ENCODE results near the gene CCDC149. TPM values are rescaled to one million over a fixed set of nuclear protein-coding genes. Genes with fewer than 3 reads are reported as not detected.

The CCDC149 gene
- polyA plus RNA-seq, 2 of the 4 experiments (the other 2 are of a cell fraction), result 1.4 to 2.8 TPM

DNA sequence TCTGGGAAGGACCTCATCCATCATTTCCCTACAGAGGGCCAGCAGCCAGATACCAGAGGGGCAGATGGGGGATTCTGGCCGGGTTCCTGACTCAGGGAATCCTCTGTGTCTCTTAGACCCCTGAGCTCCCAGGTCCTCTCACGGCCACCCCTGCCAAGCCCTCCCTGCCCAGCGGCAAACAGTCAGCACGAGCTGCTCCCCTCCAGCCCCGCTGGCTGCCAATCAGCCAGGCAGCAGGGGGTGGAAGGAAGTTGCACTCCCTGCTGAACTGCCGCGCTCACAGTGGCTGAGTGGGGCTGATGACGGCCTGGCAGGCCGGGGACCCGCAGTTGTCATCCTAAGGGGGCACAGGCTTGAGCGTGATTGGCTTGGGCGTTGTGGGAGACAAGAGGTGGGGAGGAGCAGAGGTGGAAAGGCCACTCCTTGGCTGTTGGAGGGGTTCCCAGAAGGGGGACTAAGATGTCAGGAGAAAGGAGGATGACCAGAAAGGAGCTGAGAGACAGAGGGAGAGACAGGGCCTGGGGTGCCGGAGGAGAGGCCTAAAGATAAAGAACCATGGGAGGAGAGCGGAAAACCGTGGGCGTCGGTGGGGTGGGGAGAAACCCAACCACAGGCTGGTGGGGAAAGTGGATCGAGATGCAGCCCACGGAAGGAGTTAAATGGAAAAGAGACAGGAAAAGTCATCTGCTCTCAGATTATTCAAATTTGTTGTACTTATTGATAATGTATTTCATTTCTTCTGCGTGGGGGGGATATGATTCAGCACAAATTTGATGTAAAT, 4.4 kb upstream of the CCDC149 start:
- ChIA-PET CTCF (no interaction called here), POLR2A (no interaction called here)
- Histone ChIP-seq H3K4me3 (no peak overlapping the region), H3K4me1 (no peaks in the 10 kb centered on the region), H3K27ac (no peak overlapping the region), H3K4me2 (no peak overlapping the region), H3K9me3 (0 out of 3 replicates have a peak, but pooled peaks cover 4% of the 10 kb centered on the region)
- no peak for DNase-seq (ENCODE audit: low read depth in 1 of 2, low spot score in 1 of 2)
- FAIRE-seq, result no peak
- WGBS (ENCODE audit: missing lambda C conversion rate), result 67% methylated on average over 14 of the region's 20 CpGs
- ATAC-seq, result no peak
- TF ChIP-seq POLR2A (IDR thresholded peaks at IDR 0.05; ENCODE audit: low read length), result no peak
- no peak for TF ChIP-seq CHD4 (IDR thresholded peaks at IDR 0.05; ENCODE audit: borderline replicate concordance)

DNA sequence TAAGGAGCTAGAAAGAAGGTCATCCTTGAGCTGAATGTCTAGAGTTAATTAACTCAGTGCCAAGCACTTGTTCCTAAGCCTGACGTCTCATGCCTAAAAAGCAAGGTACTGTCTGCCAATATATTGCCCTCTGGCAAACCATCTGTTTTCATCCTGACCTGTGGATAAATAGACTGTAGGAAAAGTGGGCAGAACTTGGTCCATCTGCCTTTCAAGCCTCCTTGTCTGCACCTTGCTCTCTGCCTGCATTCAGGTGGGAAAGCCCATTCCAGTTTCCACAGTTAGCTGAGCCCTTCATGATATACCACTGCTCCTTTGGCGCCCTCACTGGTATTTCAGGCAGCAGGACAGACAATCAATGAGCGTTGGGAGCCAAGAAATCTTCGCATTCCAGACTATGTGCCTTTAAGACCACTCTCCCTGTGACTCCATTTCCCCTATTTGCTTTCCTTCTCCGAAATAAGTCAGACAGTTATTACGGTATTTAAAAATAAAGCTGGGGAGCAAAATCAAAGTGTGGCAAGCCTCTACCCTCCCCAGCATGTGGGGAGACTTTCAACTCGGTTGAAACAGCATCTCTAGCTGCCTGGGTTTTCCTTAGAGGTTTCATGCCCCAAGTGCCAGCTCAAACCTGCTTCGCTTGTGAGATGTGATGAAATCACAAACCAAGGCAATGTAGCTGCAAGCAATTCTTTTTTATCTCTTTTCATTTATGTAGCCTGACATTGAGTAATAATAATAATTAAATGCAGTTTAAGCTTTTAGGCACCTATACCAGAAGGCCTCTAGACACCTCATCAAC, 2.5 kb upstream of the CCDC149 start:
- no peak for DNase-seq (ENCODE audit: low read depth in 1 of 2, low spot score in 1 of 2)
- Histone ChIP-seq H3K4me1 (no peaks in the 10 kb centered on the region), H3K9me3 (0 out of 3 replicates have a peak, but pooled peaks cover 2% of the 10 kb centered on the region), H3K4me2 (no peak overlapping the region), H3K4me3 (no peak overlapping the region), H3K27ac (no peak overlapping the region)
- POLR2A ChIA-PET, result no interaction called here
- no peak for ATAC-seq
- CTCF ChIA-PET, result interaction anchor here (1.0 to 1.5 kb wide), 2 partner anchors 12 to 64 kb away, joined by 3 to 4 read pairs; no protein-coding TSS in a partner anchor
- WGBS (ENCODE audit: missing lambda C conversion rate), result 51% methylated on average over 8 of the region's 8 CpGs
- TF ChIP-seq, protein P1, sequence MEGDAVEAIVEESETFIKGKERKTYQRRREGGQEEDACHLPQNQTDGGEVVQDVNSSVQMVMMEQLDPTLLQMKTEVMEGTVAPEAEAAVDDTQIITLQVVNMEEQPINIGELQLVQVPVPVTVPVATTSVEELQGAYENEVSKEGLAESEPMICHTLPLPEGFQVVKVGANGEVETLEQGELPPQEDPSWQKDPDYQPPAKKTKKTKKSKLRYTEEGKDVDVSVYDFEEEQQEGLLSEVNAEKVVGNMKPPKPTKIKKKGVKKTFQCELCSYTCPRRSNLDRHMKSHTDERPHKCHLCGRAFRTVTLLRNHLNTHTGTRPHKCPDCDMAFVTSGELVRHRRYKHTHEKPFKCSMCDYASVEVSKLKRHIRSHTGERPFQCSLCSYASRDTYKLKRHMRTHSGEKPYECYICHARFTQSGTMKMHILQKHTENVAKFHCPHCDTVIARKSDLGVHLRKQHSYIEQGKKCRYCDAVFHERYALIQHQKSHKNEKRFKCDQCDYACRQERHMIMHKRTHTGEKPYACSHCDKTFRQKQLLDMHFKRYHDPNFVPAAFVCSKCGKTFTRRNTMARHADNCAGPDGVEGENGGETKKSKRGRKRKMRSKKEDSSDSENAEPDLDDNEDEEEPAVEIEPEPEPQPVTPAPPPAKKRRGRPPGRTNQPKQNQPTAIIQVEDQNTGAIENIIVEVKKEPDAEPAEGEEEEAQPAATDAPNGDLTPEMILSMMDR (IDR thresholded peaks at IDR 0.05), result 0 out of 3 replicates have a peak, but pooled peaks have one; percentile 5
- TF ChIP-seq NFE2L2 (conservative IDR thresholded peaks at IDR 0.05; ENCODE audit: low read length), result no peak
- peak in 1 of 2 experiments; percentile 32; a peak in 2 of 5 replicates for TF ChIP-seq RAD21 (conservative IDR thresholded peaks at IDR 0.05 in 1 of 2, IDR thresholded peaks at IDR 0.05 in 1 of 2)
- no peak for TF ChIP-seq JUNB (IDR thresholded peaks at IDR 0.05)
- no peak for FAIRE-seq

DNA sequence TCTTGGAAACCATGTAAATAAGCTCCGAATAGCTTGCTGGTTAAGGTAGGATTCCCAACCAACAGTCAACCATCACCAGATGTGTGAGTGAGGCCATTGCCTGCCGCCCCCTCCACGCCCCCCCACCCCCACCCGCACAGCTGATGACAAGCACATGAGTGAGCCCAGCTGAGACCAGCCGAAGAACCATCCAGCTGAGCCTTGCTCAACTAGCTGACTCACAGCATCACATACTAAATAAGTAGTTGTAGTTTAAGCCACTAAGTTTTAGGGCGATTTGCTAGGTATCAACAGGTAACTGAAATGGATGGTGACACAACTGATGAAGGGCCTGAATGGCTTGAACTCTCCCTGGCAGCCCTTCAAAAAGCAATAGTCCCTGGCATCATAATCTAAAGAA, 1.6 kb upstream of the CCDC149 start:
- H3K4me1 ChIP-seq, result no peaks in the 10 kb centered on the region
- TF ChIP-seq, protein P2, sequence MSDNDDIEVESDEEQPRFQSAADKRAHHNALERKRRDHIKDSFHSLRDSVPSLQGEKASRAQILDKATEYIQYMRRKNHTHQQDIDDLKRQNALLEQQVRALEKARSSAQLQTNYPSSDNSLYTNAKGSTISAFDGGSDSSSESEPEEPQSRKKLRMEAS (IDR thresholded peaks at IDR 0.05), result no peak
- TF ChIP-seq, protein P3, sequence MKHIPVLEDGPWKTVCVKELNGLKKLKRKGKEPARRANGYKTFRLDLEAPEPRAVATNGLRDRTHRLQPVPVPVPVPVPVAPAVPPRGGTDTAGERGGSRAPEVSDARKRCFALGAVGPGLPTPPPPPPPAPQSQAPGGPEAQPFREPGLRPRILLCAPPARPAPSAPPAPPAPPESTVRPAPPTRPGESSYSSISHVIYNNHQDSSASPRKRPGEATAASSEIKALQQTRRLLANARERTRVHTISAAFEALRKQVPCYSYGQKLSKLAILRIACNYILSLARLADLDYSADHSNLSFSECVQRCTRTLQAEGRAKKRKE (CRISPR knock-in tag; IDR thresholded peaks at IDR 0.05; ENCODE audit: low read depth), result no peak
- no peak for TF ChIP-seq CEBPB (IDR thresholded peaks at IDR 0.05)
- no peak for FAIRE-seq
- POLR2A ChIA-PET, result interaction anchor here (0.6 kb wide), 1 partner anchor 60 kb away, joined by 3 read pairs; no protein-coding TSS in a partner anchor
- no peaks in the 10 kb centered on the region for H3K9me3 ChIP-seq
- H3K4me2 ChIP-seq, result no peak overlapping the region
- CTCF ChIA-PET, result interaction anchor here (0.6 to 1.5 kb wide), 3 partner anchors 65 to 842 kb away, joined by 3 to 4 read pairs (median 3); no protein-coding TSS in a partner anchor
- 94% methylated on average over 3 of the region's 6 CpGs for WGBS (ENCODE audit: missing lambda C conversion rate)
- H3K4me3 ChIP-seq, result no peak overlapping the region
- DNase-seq (ENCODE audit: low read depth in 1 of 2, low spot score in 1 of 2), result no peak
- no peak for ATAC-seq
- no peak overlapping the region for H3K27ac ChIP-seq

DNA sequence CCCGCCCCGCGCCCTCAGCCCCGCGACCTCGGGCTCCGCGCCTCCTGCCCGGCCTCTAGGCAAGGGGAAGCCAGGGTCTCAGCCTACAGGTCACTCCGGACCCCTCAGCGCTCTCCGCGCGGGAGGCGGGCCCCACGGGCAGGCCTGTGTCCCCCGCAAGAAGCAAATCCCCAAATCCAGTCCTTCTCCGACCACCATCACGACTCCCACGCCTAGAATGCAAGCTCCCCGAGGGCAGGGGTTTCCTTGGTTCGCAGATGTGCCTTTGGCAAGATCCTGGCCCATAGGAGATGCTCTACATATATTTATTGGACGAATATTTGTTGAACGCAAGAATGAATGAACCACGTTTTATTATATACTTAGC, 260 bp upstream of the CCDC149 start:
- no peak for ATAC-seq
- H3K4me1 ChIP-seq, result no peaks in the 10 kb centered on the region
- peak overlapping the region; percentile 56 for H3K4me3 ChIP-seq
- H3K27ac ChIP-seq, result peak overlapping the region; percentile 86 to 96
- FAIRE-seq, result no peak
- peak in 1 of 2 experiments; percentile 26 for DNase-seq (ENCODE audit: low read depth in 1 of 2, low spot score in 1 of 2)
- H3K4me2 ChIP-seq, result peak overlapping the region; percentile 90
- no peak for TF ChIP-seq RCOR1 (IDR thresholded peaks at IDR 0.05; ENCODE audit: low read depth, low read length)
- TF ChIP-seq CHD4 (IDR thresholded peaks at IDR 0.05; ENCODE audit: borderline replicate concordance), result no peak
- TF ChIP-seq HOXB5 (CRISPR knock-in tag; IDR thresholded peaks at IDR 0.05), result no peak
- no peak for TF ChIP-seq NR3C1 (IDR thresholded peaks at IDR 0.05)
- no peak for TF ChIP-seq BHLHE40 (IDR thresholded peaks at IDR 0.05; ENCODE audit: low read depth, low read length)
- TF ChIP-seq ZNF302 (CRISPR knock-in tag; IDR thresholded peaks at IDR 0.05), result no peak
- TF ChIP-seq HOXA7 (CRISPR knock-in tag; IDR thresholded peaks at IDR 0.05), result no peak
- no peak for TF ChIP-seq NPAS2 (CRISPR knock-in tag; IDR thresholded peaks at IDR 0.05; ENCODE audit: borderline replicate concordance)
- TF ChIP-seq, protein P4, sequence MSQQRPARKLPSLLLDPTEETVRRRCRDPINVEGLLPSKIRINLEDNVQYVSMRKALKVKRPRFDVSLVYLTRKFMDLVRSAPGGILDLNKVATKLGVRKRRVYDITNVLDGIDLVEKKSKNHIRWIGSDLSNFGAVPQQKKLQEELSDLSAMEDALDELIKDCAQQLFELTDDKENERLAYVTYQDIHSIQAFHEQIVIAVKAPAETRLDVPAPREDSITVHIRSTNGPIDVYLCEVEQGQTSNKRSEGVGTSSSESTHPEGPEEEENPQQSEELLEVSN (IDR thresholded peaks at IDR 0.05; ENCODE audit: borderline replicate concordance, low read depth), result no peak
- TF ChIP-seq GATA3 (IDR thresholded peaks at IDR 0.05; ENCODE audit: borderline replicate concordance), result no peak
- TF ChIP-seq RNF2 (IDR thresholded peaks at IDR 0.05; ENCODE audit: borderline replicate concordance, low read depth), result no peak
- POLR2A ChIA-PET, result no interaction called here
- WGBS (ENCODE audit: missing lambda C conversion rate), result 47% methylated on average over 8 of the region's 25 CpGs
- CTCF ChIA-PET, result no interaction called here
- no peaks in the 10 kb centered on the region for H3K9me3 ChIP-seq
